GM21447 (cell line): ENCODE results near the gene TMEM63B.
"Not testable (repeated sequence)": the region's sequence is repeated elsewhere in the genome, so short reads cannot be mapped to it uniquely, and the experiment has no call there.

Source experiments
- ATAC-seq: cut with Tn5 transposase; IDR thresholded peaks from one replicate; pipeline ENCODE4 v1.9.1; 2021; ENCODE audit not compliant: unreplicated experiment

The TMEM63B gene

GRCh38 chr6:44094403-44095242, 32.7 kb upstream of the TMEM63B start:
- no peak for ATAC-seq

DNA sequence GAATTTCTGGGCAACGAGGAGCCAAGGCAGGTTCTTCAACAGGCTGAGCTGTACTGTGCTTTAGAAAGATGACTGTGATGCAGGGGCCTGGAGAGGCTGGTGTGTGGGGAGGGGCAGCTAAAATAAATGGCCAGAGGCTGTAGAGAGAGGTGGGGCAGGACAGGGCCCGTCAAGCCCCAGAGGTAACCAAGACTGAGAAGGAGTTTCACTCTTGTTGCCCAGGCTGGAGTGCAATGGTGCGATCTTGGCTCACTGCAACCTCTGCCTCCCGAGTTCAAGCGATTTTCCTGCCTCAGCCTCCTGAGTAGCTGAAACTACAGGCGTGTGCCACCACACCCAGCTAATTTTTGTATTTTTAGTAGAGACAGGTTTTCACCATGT, 32.1 kb upstream of the TMEM63B start:
- not testable (repeated sequence) for ATAC-seq

DNA sequence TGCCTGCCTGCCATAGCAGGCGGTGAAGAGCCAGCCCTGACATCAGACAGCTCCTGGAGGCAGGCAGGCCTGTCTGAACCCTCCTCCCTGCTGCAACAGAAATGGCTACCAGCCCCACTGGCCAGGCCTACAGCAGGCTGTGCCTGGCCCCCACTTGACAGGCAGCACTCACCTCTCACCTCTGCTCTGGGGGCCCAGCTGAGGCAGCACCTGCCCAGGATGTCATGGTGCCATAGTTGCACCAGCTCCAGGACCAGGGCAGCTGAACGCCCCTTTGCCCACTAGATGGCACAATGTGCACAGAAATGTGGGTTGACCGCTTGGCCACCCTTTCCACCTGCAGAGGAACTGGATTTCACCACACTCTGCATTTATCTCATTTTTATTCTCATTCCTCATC, 30.7 kb upstream of the TMEM63B start:
- ATAC-seq, result peak; percentile 59

DNA sequence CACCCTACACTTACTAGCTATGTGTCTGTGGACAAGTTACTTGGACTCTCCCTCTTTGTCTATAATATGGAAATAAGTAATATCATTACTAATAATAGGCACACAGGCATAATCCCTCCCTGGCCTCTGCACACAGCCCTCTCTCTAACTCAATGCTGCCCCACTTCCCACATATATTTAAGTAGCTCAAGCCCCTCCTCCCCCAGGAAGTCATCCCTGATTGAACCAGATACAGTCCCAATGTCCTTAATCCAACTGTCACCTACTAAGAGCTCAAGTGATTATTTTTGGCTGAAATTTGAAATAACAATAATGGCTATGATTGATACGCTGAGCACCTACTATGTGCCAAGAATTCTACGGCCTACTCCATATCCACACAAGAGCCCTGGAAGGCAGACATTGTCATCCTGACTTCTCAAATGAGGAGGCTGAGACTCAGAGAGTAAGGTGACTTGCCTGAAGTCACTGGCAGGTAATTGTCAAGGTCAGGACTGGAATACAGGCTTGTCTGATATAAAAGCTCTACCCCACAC, 29.5 kb upstream of the TMEM63B start:
- ATAC-seq, result no peak

DNA sequence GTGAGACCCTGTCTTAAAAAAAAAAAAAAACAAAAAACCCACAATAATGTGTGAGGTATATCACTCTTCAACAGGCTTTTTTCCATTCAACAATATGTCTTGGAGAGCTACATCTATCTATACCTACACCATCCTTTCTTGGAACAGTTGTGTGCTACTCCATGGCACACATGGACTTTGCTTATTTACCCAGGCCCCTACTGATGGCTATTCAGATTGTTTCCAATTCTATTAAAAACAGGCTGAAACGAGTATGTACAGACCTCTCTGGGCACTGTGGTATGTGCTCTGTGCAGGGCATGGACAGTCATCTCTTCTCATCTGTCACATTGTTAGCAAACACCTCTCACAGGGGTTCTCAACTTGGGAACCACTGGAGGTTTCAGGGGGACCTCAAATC, 28.2 kb upstream of the TMEM63B start:
- ATAC-seq, result no peak

- no peak for ATAC-seq
Observed at GRCh38 chr6:44100088-44100550, 27.2 kb upstream of the TMEM63B start.

- ATAC-seq, result no peak
Observed at GRCh38 chr6:44101832-44102231, 25.5 kb upstream of the TMEM63B start.

DNA sequence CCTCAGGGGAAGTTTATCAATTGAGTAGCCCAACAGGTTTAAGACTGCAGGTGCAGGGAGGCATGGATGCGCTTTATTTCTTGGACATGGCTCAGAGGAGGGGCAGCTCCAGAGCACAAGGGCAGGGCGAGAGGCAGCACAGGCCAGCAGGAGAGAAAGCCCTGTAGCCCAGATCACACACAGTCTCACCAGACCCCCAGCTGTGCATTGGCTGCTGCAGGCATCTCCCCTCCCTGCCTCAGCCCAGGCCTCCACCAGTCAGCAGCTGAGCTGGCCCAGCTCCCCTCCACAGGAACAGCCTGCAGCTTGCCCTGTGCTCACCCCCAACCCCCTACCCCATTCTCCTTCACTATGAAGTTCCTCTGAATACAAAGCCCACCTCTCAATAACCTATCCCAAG, 24.8 kb upstream of the TMEM63B start:
- ATAC-seq, result no peak

DNA sequence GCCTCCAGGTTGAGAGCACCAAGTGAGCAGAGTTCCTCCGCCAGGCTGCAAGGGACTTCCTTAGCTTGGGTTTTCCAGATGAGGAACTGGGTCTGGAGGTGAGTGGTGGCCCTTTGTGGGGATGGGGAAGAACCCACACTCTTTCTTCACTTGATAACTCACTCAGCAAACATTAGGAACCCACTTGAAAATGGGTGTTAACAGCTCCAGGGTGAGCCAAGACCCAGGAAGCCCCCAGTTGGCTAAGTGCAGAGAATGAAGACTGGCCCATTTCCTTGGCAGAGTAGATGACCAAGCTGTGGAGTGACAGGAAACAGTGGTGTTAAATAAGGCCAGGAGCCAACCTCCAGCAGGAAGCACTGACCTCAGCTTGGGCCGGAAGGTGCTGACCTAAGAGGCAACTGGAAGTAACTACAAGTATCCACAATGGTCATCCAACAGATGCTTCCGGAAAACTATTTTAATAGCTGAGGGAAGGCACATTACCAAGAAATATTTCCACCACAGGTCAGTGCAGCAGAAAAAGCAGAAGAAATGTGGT, 22.8 kb upstream of the TMEM63B start:
- no peak for ATAC-seq

GRCh38 chr6:44105146-44105545, 22.2 kb upstream of the TMEM63B start:
- no peak for ATAC-seq

DNA sequence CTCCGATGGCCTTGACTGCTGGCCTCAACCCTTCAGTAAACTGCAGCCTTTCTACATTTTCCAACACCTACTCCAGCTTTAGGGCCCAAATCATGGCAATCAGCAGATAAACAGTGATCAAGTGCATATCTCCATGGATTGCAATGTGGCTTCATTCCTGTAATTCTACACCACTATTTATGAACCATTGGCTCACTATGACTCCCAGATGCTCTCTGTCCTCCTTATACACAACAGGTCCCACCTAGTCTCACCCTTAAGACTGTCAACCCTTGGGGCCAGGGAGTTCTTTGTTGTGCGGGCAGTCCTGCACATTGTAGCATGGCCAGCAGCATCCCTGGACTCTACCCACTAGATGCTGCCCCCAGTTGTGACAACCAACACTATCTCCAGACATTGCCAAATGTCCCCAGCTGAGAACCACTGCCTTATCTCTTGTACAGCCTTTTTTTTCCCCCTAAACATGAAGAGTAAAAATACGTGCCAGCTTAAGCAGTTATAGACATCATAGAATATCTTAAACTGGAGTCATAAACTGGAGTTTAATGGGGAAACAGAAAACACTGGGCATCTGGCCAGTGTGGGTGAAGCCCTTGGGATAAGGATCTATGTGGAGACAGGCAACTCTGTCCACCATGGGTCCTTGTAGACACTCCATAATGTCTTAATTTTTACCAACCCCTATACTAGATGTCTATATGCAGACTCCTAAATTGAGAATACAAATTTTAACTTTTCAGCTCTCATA, 21.2 kb upstream of the TMEM63B start:
- no peak for ATAC-seq

GRCh38 chr6:44107017-44107416, 20.3 kb upstream of the TMEM63B start:
- ATAC-seq, result no peak

GRCh38 chr6:44108471-44108870, 18.9 kb upstream of the TMEM63B start:
- no peak for ATAC-seq

GRCh38 chr6:44109212-44109611, 18.1 kb upstream of the TMEM63B start:
- no peak for ATAC-seq

DNA sequence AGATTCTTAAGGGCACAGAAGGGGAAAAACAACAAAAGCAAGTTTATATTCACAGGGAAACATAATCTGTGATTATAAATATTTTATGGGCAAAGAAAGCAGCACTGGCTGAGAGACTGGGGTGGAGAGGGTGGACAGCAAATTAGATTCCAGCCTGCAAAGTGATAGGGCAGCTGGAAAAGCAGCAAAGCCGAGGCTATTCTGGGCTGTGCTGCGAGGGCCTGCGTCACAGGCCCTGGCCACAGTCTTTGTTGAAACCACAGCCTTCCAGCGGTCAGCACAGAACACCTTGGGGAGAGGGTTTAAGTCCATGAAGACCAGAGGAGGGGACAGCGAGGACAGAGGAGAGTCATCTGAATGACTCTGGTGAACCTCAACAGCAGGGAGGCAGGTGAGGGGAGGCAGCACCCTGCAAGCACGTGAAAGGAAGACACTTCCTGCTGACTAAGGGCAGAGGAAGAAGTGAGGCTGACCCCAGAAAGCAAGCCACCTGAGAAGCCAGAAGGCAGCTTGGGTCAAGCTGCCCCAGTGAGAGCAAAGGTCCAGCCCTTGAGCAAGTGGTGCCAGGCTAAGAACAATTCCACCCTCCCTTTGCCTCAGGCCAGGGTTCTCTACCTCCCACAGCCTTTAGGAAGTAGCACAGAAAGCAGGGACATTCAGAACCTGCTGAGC, 17.2 kb upstream of the TMEM63B start:
- no peak for ATAC-seq

GRCh38 chr6:44110966-44111365, 16.4 kb upstream of the TMEM63B start:
- ATAC-seq, result no peak

DNA sequence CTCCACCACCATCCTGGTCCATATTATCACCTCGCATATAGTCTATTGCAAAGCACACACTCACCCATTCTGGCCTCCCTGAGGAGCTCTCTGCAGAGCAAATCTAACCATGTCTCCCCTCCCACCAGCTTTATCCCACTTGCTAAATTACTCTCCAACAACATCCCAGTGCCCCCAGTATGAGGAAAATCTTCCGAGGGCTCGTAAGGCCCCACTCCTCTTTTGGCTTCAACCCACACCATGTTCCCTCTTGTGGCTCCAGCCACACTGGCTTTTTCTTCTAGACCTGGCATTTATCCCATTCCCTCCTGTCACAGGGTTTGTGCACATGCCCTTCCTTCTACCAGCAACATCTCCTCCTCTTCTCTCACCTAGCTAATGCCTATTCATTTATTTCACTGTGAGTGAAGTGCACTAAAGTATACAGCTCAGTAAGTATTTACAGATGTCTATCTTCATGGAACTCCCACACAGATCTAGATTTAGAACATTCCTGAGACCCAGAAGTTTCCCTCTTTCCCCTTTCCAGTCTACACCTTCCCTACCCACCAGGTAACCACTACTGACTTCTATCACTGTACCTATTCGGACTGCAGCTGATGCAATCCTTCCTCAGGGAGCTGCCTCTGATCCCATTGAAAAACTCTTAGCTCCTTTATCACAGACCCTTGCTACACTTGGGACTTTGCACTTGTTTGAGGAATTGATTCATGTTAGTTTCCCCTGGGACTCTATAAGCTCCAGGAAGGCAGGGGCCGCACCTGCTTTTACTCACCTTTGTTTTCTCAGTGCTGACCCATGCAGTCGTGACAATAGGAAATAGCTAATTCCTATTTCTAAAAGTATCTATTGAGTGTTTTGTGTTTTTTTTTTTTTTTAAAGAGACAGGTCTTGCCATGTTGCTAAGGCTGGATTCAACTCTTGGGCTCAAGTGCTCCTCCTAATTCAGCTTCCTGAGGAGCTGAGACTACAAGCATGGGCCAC, 15.6 kb upstream of the TMEM63B start:
- ATAC-seq, result no peak

GRCh38 chr6:44113414-44113813, 13.9 kb upstream of the TMEM63B start:
- ATAC-seq, result no peak

- ATAC-seq, result no peak
Observed at GRCh38 chr6:44115866-44116265, 11.5 kb upstream of the TMEM63B start.
